Stomach smooth muscle (tissue), 2 donors: ENCODE results near the gene ITPKC.
A peak's percentile ranks its signal among the peaks of the same experiment; 100 is the strongest.

Experiments used
- H3K27ac ChIP-seq: one replicate; pipeline ENCODE4 v1.7.0; 2013; ENCODE audit warnings: mild to moderate bottlenecking, low read length, inconsistent platforms
- H3K27me3 ChIP-seq, 2 donors: one replicate each; pipeline ENCODE4 v1.7.0; 2013; ENCODE audit warnings: low read length in 2 of 2; ENCODE audit not compliant: insufficient read depth in 2 of 2, control insufficient read depth in 1 of 2
- H3K36me3 ChIP-seq, 2 donors: one replicate each; pipeline ENCODE4 v1.7.0; 2013; ENCODE audit warnings: low read length in 2 of 2; ENCODE audit not compliant: control insufficient read depth in 2 of 2, insufficient read depth in 2 of 2
- H3K4me1 ChIP-seq: one replicate; pipeline ENCODE4 v1.7.0; 2013; ENCODE audit warnings: low read length; ENCODE audit not compliant: control insufficient read depth, insufficient read depth
- H3K4me3 ChIP-seq, 2 donors: one replicate each; pipeline ENCODE4 v1.7.0; 2013; ENCODE audit warnings: low read length in 2 of 2
- H3K9ac ChIP-seq, 2 donors: one replicate each; pipeline ENCODE4 v1.7.0; 2013; ENCODE audit warnings: low read length in 2 of 2, mild to moderate bottlenecking in 1 of 2
- H3K9me3 ChIP-seq, 2 donors: one replicate each; pipeline ENCODE4 v1.7.0; 2013; ENCODE audit warnings: low read length in 2 of 2; ENCODE audit not compliant: control insufficient read depth in 2 of 2
- donor health status: healthy.
- donor health status: Pancreatic carcinoma.

ITPKC gene

DNA sequence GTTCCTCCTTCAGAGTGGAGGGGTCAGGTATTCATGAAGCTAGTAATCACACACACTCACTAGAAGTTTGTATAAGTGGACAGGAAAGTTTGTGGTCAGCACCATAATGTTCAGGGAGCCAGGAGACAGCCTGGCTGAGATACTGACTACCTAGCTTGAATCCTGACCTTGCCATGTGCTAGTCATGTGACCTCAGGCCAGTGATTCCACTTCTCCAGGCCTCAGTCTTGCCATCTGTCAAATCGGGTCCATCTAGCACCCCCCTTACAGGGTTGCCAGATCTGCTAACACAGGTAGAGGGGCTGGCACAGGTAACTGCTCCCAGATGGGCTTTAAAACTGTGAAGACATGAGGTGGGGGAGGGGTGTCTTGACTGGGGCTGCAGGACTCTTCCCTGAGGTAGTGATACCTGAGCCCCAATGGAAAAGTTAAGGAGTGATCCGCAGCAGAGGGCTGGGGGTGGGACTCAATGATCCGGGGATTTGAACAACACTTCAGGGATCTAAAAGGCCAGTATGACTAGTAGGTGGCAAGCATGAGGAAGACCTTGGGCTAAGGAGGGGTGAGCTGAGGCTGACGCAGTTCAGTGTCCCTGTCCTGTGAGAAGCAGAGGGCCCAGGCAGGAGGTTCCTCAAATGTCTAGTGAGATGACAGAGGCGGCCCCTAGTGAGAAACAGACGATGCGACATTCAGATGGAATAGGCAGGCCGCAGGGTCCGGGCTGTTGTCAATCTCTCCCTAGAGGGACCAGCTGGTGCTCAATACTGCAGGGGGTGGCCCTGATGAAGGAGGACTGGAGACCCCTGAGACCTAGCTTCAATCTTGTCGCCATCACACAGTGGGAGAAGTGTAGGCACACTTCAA is 24.8 kb downstream of the ITPKC start:
- H3K36me3 ChIP-seq, result peaks cover 11 to 27% of the 10 kb centered on the region in 2 donors
- peak overlapping the region; percentile 37 for H3K27ac ChIP-seq
- H3K9ac ChIP-seq, result no peak overlapping the region
- peaks cover 15% of the 10 kb centered on the region for H3K4me1 ChIP-seq
- H3K9me3 ChIP-seq, result no peaks in the 10 kb centered on the region
- H3K4me3 ChIP-seq, result no peak overlapping the region
- no peaks in the 10 kb centered on the region for H3K27me3 ChIP-seq

GRCh38 chr19:40742477-40742876 is 25.6 kb downstream of the ITPKC start:
- H3K9me3 ChIP-seq, result no peaks in the 10 kb centered on the region
- H3K27ac ChIP-seq, result peak overlapping the region; percentile 37
- H3K36me3 ChIP-seq, result peaks cover 4 to 20% of the 10 kb centered on the region in 2 donors
- peaks cover 15% of the 10 kb centered on the region for H3K4me1 ChIP-seq
- H3K4me3 ChIP-seq, result no peak overlapping the region
- H3K27me3 ChIP-seq, result no peaks in the 10 kb centered on the region
- H3K9ac ChIP-seq, result no peak overlapping the region

DNA sequence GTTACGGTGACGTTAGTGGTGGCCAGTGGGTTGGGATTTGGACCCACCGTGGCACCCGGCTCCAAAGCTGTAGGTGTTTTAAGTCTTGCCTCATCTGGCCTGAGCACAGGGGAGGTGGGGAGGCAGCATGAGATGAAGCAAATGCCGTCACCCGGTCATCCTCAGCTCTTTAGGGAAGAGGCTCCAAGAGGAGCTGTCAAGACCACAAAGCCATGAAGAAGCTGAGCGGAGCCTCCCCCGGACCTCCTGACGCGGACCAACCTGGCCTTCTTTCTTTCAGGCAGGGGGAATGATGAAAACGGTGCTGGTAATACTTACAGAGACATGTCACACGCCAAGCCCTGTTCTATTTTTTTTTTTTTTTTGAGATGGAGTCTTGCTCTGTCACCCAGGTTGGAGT is 26.0 kb downstream of the ITPKC start:
- Histone ChIP-seq H3K27me3 (no peaks in the 10 kb centered on the region), H3K36me3 (peaks cover 2 to 18% of the 10 kb centered on the region in 2 donors)

DNA sequence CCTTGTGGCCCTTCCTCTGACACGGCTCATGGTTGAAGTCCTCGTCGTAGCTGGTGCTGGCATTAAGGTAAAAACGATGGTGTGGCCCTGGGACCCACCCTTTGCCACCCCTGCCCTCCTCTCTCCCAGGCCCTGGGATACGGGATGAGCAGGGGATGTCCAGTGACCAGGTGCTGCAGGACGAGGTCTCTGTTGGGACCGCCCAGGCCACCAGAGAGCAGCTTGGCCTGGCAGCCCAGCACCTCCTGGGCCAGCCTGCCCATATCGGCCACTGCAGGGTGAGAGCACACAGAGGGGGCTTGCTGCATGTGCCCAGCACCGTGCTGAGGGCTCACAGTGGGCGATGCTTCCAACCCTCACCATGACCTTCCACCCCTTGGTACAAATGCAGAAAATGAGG is 27.0 kb downstream of the ITPKC start:
- Histone ChIP-seq H3K27ac (no peak overlapping the region), H3K27me3 (no peaks in the 10 kb centered on the region), H3K9ac (no peak overlapping the region), H3K36me3 (peaks cover 2 to 13% of the 10 kb centered on the region in 2 donors), H3K9me3 (no peaks in the 10 kb centered on the region), H3K4me1 (peaks cover 15% of the 10 kb centered on the region), H3K4me3 (no peak overlapping the region)

More for the DNA sequence above, 26.0 kb downstream of the ITPKC start:
- Histone ChIP-seq H3K4me1 (peaks cover 15% of the 10 kb centered on the region), H3K4me3 (no peak overlapping the region), H3K9ac (no peak overlapping the region), H3K27ac (no peak overlapping the region), H3K9me3 (no peaks in the 10 kb centered on the region)

- Histone ChIP-seq H3K4me3 (no peak overlapping the region), H3K4me1 (peaks cover 21% of the 10 kb centered on the region), H3K36me3 (peaks cover 2 to 5% of the 10 kb centered on the region in 2 donors), H3K9me3 (no peaks in the 10 kb centered on the region), H3K27me3 (no peaks in the 10 kb centered on the region), H3K27ac (no peak overlapping the region), H3K9ac (no peak overlapping the region)
Observed at GRCh38 chr19:40744554-40745401, 27.9 kb downstream of the ITPKC start.

DNA sequence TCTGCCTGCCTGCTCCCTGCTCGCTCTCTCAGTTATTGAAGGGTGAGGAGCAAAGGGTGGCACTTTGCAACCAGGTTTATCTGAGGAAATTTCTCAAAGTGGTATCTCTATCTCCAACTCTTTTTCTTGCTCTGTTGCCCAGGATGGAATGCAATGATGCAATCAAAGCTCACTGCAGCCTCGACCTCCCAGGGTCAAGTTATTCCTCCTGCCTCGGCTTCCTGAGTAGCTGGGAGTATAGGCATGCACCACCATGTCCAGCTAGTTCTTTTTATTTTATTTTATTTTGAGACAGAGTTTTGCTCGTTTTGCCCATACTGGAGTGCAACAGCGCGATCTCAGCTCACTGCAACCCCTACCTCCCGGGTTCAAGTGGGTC is 28.5 kb downstream of the ITPKC start:
- Histone ChIP-seq H3K4me3 (no peak overlapping the region), H3K27ac (no peak overlapping the region)

DNA sequence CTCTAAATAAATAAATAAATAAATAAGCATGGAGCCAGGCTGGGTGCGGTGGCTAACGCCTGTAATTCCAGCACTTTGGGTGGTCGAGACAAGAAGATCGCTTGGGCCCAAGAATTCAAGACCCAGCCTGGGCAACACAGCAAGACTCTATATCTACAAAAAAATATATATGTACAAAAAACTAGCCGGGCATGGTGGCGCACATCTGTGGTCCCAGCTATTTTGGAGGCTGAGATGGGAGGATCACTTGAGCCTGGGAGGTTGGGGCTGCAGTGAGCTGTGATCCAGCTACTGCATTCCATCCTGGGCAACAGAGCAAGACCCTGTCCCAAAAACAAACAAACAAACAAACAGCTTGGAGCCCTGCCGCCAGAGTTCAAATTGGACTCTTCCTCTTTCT is 30.6 kb downstream of the ITPKC start:
- Histone ChIP-seq H3K36me3 (peaks cover 0 to 2% of the 10 kb centered on the region in 2 donors), H3K27me3 (no peaks in the 10 kb centered on the region), H3K4me3 (no peak overlapping the region), H3K9ac (no peak overlapping the region), H3K4me1 (peaks cover 23% of the 10 kb centered on the region), H3K27ac (no peak overlapping the region), H3K9me3 (no peaks in the 10 kb centered on the region)

More for the DNA sequence above, 28.5 kb downstream of the ITPKC start:
- no peaks in the 10 kb centered on the region for H3K27me3 ChIP-seq
- H3K9ac ChIP-seq, result no peak overlapping the region
- no peaks in the 10 kb centered on the region for H3K9me3 ChIP-seq
- H3K4me1 ChIP-seq, result peaks cover 19% of the 10 kb centered on the region
- H3K36me3 ChIP-seq, result peaks cover 0 to 2% of the 10 kb centered on the region in 2 donors

DNA sequence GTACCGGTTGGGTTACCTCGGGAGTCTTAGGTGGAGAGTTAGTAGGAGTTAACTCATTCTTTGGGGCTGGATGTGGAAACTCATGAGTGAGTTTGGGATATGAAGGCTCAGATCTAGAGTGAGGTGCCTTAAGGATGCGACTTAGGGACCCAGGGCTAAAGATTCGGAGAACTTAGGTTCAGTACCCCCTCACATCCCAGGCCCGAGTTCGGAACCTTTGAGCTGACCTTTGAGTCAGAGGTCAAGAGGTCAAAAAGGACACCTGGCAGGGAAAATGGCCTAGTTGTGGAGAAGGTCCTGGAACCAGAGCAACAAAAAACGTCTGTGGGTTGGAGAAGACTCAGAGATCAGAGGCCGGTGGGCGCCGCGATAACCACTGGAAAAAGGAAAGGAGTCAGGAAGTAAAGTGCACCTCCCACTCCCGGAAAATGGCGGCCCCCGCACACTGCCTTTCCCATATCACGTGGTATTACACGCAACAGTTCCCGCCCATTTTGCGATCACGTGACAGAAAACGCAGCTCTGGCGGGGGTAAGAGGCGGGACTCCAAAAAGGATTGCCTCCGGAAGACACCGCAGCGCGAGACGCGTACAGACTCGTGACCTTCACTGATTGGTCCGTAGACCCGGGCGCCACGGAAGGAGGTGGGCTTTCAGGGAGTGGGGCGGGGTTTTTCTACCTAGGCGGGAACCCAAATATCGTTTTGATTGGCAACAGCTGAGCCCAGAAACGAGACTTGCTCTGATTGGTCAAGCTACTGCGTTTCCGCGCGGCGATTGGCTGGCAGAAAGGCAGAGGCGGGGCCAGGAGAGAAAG is 33.4 kb downstream of the ITPKC start, which contains the start of gene ACTMAP:
Gene ACTMAP, minus strand, starts transcription at position 420 of the 816 bp plus-strand sequence. CDS start 674 bp downstream, outside the sequence.
- Histone ChIP-seq H3K9me3 (no peaks in the 10 kb centered on the region), H3K4me1 (peaks cover 34% of the 10 kb centered on the region), H3K27ac (peak within 1 kb of the TSS; percentile 88), H3K9ac (peak within 1 kb of the TSS; percentile 89 to 96), H3K27me3 (no peaks in the 10 kb centered on the region), H3K4me3 (peak within 1 kb of the TSS; percentile 86 to 93), H3K36me3 (peaks cover 0 to under 1% of the 10 kb centered on the region in 2 donors)

DNA sequence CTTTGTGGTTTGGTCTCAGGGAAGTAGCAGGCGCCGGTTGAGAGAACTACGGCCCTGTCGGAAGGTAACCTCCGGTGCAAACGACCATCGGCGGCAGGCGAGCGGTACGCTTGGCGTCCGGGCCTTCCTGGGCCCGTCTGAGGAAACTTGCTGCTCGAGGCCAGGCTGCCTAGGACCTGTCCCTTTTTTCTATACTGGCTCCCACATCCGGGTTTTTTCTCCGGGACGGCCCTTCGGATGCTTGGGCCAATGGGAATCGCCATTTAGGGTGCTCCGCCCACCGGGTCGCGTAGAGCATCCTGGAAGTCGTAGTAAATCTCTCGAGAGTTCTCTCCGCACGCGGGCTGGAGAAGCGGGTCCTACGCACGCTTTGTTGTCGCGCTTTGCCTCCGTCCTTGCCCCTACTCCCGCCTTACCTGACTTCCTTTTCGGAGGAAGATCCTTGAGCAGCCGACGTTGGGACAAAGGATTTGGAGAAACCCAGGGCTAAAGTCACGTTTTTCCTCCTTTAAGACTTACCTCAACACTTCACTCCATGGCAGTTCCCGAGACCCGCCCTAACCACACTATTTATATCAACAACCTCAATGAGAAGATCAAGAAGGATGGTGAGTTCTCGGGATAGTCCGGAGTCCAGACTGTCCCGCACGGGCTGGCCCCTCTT is 34.1 kb downstream of the ITPKC start, which contains the start of gene SNRPA:
Gene SNRPA, plus strand, starts transcription at position 330 of the 664 bp plus-strand sequence. Its CDS starts 206 bp downstream, at position 536.
- Histone ChIP-seq H3K27me3 (no peaks in the 10 kb centered on the region), H3K36me3 (peaks cover 0 to 7% of the 10 kb centered on the region in 2 donors), H3K4me1 (peaks cover 41% of the 10 kb centered on the region), H3K9ac (peak within 1 kb of the TSS; percentile 89 to 96), H3K27ac (peak within 1 kb of the TSS; percentile 88), H3K4me3 (peak within 1 kb of the TSS; percentile 86 to 93), H3K9me3 (no peaks in the 10 kb centered on the region)
